Epithelial cell of proximal tubule (primary cell): ENCODE measurements around the gene SLC7A9. TPM values are rescaled to one million over a fixed set of nuclear protein-coding genes. Genes with fewer than 3 reads are reported as not detected.

Experiments used
- DNase-seq: peaks from one replicate; pipeline ENCODE4 v3.0.0-alpha.2; 2011; ENCODE audit warnings: low read depth
- H3K4me3 ChIP-seq: 2 replicates; pipeline ENCODE4 v1.5.1; 2011; ENCODE audit warnings: low read depth, mild to moderate bottlenecking, low read length
- total RNA-seq: library from RNA; depleted of rRNA; stranded (reverse); fragments of >200 nt; gene quantifications from 2 replicates; pipeline ENCODE4 v1.2.3, GENCODE V29; 2015
- TF ChIP-seq, protein P1 (sequence below): conservative IDR thresholded peaks from 2 replicates; pipeline ENCODE4 v1.5.1; 2012; ENCODE audit warnings: low read depth, mild to moderate bottlenecking, low read length

SLC7A9 gene
- total RNA-seq, 1 donor from 2014 or later = not detected

DNA sequence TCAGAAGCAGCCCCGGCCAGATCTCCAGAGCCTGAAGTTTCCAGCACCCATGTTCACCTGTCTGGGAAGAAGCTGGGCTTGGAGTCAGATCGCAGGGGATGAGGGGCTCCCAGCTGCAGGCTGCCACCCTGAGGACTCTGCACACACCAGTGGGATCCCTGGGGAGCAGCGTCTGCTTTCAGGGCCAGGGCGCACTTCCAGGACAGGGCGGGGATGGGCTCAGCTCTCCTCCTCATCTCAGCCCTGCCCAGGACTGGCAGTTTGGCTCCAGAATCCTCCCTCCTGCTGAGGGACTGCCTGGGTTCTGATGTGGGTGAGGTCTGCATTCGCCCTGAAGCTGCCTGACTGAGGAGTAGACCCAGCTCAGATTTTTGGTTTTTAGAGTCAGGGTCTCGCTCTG lies 3.5 kb downstream of the SLC7A9 start:
- H3K4me3 ChIP-seq = no peak overlapping the region
- TF ChIP-seq, protein P1, sequence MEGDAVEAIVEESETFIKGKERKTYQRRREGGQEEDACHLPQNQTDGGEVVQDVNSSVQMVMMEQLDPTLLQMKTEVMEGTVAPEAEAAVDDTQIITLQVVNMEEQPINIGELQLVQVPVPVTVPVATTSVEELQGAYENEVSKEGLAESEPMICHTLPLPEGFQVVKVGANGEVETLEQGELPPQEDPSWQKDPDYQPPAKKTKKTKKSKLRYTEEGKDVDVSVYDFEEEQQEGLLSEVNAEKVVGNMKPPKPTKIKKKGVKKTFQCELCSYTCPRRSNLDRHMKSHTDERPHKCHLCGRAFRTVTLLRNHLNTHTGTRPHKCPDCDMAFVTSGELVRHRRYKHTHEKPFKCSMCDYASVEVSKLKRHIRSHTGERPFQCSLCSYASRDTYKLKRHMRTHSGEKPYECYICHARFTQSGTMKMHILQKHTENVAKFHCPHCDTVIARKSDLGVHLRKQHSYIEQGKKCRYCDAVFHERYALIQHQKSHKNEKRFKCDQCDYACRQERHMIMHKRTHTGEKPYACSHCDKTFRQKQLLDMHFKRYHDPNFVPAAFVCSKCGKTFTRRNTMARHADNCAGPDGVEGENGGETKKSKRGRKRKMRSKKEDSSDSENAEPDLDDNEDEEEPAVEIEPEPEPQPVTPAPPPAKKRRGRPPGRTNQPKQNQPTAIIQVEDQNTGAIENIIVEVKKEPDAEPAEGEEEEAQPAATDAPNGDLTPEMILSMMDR = no peak
- no peak for DNase-seq

DNA sequence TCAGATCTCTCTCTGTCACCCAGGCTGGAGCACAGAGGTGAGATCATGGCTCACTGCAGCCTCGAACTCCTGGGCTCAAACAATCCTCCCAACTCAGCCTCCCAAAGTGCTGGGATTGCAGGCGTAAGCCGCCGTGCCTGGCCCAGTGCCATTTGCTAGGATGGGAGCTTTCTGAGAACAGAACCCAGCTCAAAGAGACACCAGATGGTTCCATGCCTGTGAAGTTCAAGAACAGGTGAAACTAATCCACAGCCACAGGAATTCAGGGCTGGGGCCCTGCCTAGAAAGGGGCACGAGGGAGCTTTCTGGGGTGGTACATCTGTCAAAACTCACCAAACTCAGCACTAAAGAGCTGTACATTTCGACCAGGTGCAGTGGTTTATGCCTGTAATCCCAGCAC lies 4.2 kb downstream of the SLC7A9 start:
- TF ChIP-seq, protein P1 = no peak
- no peak overlapping the region for H3K4me3 ChIP-seq
- no peak for DNase-seq

DNA sequence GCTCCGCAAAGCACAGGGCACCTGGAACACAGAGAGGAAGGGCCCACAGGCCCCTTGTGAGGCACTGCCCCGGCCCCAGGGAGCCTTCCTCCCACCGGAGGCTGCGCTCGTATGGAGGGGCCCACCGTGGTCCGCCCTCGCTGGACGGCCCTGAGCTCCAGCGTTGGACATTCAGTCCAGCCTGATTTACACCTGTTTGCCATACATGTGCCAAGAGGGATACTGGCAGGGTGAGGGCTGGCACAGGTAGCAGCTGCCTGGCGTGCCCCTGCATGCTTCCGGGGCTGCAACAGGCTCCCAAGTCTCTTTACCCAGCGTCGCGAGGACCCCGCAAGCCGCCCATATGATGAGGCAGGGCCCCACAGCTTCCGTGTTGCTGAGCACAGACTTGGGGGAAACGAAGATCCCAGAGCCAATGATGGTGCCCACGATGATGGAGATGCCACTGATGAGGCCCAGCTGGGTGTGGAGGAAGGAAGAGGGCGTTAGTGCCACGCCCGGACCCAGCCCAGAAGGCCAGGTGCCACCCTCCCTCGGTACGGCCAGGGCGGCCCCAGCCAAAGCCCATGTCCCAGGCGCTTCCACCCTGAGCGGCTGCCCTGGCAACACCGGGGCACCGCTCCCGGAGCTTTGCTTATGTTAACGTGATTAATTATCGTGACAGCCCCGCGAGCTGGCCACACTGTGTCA lies 5.1 kb downstream of the SLC7A9 start:
- TF ChIP-seq, protein P1 = no peak
- no peak overlapping the region for H3K4me3 ChIP-seq
- no peak for DNase-seq

DNA sequence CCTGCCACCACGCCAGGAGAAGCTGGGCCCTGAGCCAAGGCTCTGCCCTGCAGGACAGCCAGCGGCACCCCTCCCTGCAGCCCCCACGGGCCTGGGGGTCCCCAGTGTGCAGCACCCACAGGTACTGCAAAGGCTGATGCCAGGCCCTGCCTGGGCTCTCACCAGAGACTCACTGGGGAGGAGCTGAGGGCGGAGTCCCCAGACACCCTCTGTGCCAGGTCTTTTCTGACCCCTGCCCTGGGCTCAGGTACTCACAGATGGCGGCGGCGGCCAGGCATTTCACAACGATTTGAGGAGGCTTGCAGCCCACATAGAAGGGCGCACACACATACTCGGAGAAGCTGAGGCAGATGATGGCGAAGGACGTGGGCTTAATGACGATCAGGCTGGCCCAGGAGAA lies 5.7 kb downstream of the SLC7A9 start:
- no peak for DNase-seq
- TF ChIP-seq, protein P1 = no peak
- H3K4me3 ChIP-seq = no peak overlapping the region

DNA sequence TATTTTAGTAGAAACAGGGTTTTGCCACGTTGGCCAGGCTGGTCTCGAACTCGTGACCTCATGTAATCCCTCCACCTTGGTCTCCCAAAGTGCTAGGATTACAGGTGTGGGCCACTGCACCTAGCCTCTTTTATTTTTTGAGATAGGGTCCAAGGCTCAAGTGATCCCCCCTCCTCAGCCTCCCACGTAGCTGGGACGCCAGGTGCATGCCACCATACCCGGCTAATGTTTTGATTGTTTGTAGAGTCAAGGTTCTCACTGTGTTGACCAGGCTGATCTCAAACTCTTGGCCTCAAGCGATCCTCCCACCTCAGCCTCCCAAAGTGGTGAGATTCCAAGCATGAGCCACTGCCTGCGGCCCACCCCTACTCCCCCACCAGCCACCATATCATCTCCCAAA lies 6.3 kb downstream of the SLC7A9 start:
- DNase-seq = no peak
- no peak overlapping the region for H3K4me3 ChIP-seq
- TF ChIP-seq, protein P1 = no peak

DNA sequence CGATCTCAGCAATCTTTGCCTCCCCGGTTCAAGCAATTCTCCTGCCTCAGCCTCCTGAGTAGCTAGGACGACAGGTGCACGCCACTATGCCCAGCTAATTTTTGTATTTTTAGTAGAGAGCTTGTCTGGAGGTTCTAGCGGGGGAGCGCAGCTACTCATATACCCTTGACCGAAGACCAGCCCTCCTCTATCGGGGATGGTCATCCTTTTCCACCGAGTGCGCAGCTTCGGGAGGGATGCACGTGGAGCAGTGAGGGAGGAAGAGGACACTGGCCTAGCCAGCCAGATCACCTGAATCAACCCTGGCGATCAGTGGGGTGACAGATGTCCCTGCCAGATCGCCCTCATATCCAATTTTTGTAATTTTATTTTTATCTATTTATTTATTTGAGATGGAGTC lies 6.8 kb downstream of the SLC7A9 start:
- DNase-seq = no peak
- TF ChIP-seq, protein P1 = no peak
- H3K4me3 ChIP-seq = no peak overlapping the region

DNA sequence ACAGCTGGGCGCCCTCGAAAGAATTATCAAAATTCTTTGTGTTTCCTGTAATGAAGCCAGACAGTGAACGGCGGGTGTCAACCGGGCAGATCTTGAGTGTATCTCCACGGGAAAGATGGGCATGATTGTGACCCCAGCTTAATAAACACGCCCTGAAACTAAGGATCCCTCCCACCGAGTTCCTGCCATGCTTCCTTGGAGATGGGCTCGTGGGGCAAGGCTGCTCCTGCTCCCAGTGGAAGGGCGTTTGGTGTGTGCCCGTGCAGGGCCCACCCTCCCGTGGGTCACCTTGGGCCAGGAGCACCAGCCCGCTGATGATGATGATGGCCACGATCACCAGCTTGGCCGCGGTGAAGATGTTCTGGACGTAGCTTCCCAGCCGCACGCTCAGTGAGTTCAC lies 7.4 kb downstream of the SLC7A9 start:
- no peak overlapping the region for H3K4me3 ChIP-seq
- TF ChIP-seq, protein P1 = no peak
- no peak for DNase-seq
